Peyer's patch (tissue), 4 donors: Measurements from ENCODE around the gene MINDY4. TPM values are rescaled to one million over a fixed set of nuclear protein-coding genes. Genes with fewer than 3 reads are reported as not detected.

Source experiments
- DNase-seq, 3 donors: peaks; one replicate each; pipeline ENCODE4 v3.0.0-alpha.2; 2017 to 2019
- H3K27ac ChIP-seq, 4 donors: fragments of 200-600 bp; sonication (generic); one replicate each; pipeline ENCODE4 v1.5.1; 2016 to 2019
- H3K27me3 ChIP-seq, 2 donors: fragments of 200-600 bp; sonication (generic); one replicate each; pipeline ENCODE4 v1.5.1; 2019
- H3K36me3 ChIP-seq, 3 donors: fragments of 200-600 bp; sonication (generic); one replicate each; pipeline ENCODE4 v1.5.1; 2016 to 2019
- H3K4me1 ChIP-seq, 4 donors: fragments of 200-600 bp; sonication (generic); one replicate each; pipeline ENCODE4 v1.5.1; 2016 to 2019
- H3K4me3 ChIP-seq, 4 donors: fragments of 200-600 bp; sonication (generic); 1 replicate in 3 of 4; 2 replicates in 1 of 4; pipeline ENCODE4 v1.5.1; 2016 to 2019; ENCODE audit warnings: mild to moderate bottlenecking in 1 of 4
- H3K9me3 ChIP-seq, 4 donors: fragments of 200-600 bp; sonication (generic); one replicate each; pipeline ENCODE4 v1.5.1; 2016 to 2019; ENCODE audit warnings: mild to moderate bottlenecking in 1 of 4
- POLR2A ChIP-seq, 2 donors: fragments of 450-650 bp; IDR thresholded peaks; one replicate each; pipeline ENCODE4 v1.5.1; 2017; ENCODE audit warnings: antibody characterized with exemption in 2 of 2, mild to moderate bottlenecking in 2 of 2, moderate library complexity in 2 of 2
- total RNA-seq, 4 donors: library from RNA; depleted of rRNA; stranded (reverse); fragments of >200 nt; gene quantifications; one replicate each; pipeline ENCODE4 v1.1.0, GENCODE V29; 2016
- TF ChIP-seq, protein P1 (sequence below), 6 experiments: fragments of 450-650 bp in 4 of 6; fragments of 200-600 bp in 2 of 6; sonication (generic) in 1 of 6; IDR thresholded peaks; one replicate each; pipeline ENCODE4 v1.5.1; 2017 to 2019; ENCODE audit warnings: antibody characterized with exemption in 6 of 6, mild to moderate bottlenecking in 3 of 6, moderate library complexity in 1 of 6

The MINDY4 gene
- total RNA-seq, 4 donors from 2014 or later, result 3.9 to 19.8 (median 6.8) TPM

- Histone ChIP-seq H3K9me3 (no peaks in the 10 kb centered on the region), H3K27me3 (no peaks in the 10 kb centered on the region), H3K4me1 (peaks cover 0 to 12% (median 0%) of the 10 kb centered on the region in 4 donors), H3K4me3 (no peak overlapping the region), H3K27ac (no peak overlapping the region), H3K36me3 (no peaks in the 10 kb centered on the region)
- no peak for DNase-seq
- TF ChIP-seq, protein P1, sequence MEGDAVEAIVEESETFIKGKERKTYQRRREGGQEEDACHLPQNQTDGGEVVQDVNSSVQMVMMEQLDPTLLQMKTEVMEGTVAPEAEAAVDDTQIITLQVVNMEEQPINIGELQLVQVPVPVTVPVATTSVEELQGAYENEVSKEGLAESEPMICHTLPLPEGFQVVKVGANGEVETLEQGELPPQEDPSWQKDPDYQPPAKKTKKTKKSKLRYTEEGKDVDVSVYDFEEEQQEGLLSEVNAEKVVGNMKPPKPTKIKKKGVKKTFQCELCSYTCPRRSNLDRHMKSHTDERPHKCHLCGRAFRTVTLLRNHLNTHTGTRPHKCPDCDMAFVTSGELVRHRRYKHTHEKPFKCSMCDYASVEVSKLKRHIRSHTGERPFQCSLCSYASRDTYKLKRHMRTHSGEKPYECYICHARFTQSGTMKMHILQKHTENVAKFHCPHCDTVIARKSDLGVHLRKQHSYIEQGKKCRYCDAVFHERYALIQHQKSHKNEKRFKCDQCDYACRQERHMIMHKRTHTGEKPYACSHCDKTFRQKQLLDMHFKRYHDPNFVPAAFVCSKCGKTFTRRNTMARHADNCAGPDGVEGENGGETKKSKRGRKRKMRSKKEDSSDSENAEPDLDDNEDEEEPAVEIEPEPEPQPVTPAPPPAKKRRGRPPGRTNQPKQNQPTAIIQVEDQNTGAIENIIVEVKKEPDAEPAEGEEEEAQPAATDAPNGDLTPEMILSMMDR (IDR thresholded peaks at IDR 0.05), result no peak
- no peak for TF ChIP-seq POLR2A (IDR thresholded peaks at IDR 0.05)
Observed at GRCh38 chr7:30890226-30890625, 119.0 kb downstream of the MINDY4 start.

DNA sequence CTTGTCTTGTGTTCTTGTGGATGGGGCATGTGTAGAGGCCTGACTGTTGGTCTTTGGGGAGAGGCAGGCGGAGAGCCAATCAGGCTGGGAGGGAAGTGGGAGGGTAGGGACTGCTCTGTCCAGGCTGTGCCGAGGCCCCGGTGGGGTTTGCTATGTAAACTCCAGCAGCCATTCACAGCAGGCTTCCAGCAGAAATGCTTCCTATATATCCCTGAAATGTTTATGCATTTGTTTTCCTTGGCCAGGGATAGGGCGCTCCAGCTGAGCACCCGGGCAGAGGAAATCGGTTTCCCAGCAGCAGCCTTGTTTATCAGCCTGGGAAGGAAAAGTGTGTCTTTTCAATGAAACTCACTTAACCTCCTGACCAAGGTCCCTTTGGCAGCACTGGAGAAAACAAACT, 122.1 kb downstream of the MINDY4 start:
- H3K36me3 ChIP-seq, result no peaks in the 10 kb centered on the region
- peaks cover 0 to 25% (median 0%) of the 10 kb centered on the region in 4 donors for H3K4me1 ChIP-seq
- no peak for DNase-seq
- TF ChIP-seq, protein P1 (IDR thresholded peaks at IDR 0.05), result no peak
- TF ChIP-seq POLR2A (IDR thresholded peaks at IDR 0.05), result no peak
- H3K27me3 ChIP-seq, result no peaks in the 10 kb centered on the region
- no peak overlapping the region for H3K4me3 ChIP-seq
- no peaks in the 10 kb centered on the region for H3K9me3 ChIP-seq
- H3K27ac ChIP-seq, result no peak overlapping the region

DNA sequence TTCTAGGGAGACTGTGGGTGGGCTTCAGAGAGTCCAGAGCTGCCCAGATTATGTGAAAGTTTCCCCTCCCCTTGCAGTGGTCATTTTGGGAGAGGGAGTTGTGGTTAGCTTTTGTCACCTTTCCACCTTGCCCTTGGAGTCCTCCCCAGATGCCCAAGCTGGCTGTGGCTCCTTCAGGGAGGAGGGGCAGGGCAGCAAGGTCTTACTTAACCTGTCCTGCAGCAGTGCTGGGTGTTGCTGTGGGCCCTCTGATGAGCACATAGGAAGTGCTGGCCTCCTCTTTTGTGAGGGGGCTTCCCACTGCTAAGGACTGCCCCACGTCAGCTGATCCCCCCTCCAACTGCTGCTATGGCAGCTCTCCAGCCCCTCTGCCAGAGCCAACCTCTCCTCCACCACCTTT, 122.8 kb downstream of the MINDY4 start:
- Histone ChIP-seq H3K27me3 (no peaks in the 10 kb centered on the region), H3K9me3 (no peaks in the 10 kb centered on the region), H3K4me3 (no peak overlapping the region), H3K36me3 (no peaks in the 10 kb centered on the region), H3K4me1 (peaks cover 0 to 25% (median 0%) of the 10 kb centered on the region in 4 donors), H3K27ac (no peak overlapping the region)
- no peak for DNase-seq
- no peak for TF ChIP-seq POLR2A (IDR thresholded peaks at IDR 0.05)
- TF ChIP-seq, protein P1 (IDR thresholded peaks at IDR 0.05), result no peak

DNA sequence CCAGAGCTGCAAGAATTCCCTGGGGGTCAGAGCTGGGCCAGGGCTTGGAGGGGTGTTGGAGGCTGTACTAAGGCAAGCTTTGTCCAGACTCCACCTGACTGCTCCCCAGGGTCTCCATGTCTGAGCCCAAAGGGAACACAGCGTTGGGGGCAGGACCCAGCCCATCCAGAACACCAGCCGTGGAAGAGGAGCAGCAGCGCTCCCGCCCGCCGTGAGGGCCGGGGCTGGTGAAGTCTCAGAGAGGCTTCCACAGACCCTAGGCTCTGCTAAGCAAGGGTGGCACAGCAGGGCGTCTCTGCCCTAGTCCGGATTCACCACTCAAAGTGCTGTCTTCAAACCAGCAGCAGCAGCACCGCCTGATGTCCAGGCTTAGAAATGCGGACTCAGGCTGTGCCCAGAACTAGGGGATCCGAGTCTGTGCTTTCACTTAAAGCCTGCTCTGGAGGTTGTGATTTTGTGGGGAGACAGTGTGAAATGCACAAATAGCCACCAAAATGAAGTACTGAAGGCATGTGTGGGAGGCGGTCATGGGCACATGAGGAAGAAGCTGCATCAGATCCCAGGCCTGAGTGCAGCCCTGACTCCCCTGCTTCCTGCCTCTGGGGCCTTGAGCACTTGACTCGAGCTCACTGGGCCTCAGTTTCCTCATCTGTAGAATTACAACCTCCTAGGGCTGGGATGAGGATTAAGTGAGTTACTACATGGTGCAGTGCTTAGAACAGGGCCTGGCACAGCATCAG, 123.8 kb downstream of the MINDY4 start:
- Histone ChIP-seq H3K9me3 (no peaks in the 10 kb centered on the region), H3K36me3 (no peaks in the 10 kb centered on the region), H3K27ac (no peak overlapping the region), H3K4me1 (peaks cover 0 to 25% (median 0%) of the 10 kb centered on the region in 4 donors), H3K27me3 (no peaks in the 10 kb centered on the region), H3K4me3 (no peak overlapping the region)
- TF ChIP-seq, protein P1 (IDR thresholded peaks at IDR 0.05), result no peak
- no peak for TF ChIP-seq POLR2A (IDR thresholded peaks at IDR 0.05)
- DNase-seq, result no peak

GRCh38 chr7:30896036-30896435, 124.8 kb downstream of the MINDY4 start:
- H3K4me3 ChIP-seq, result no peak overlapping the region
- no peak for TF ChIP-seq POLR2A (IDR thresholded peaks at IDR 0.05)
- TF ChIP-seq, protein P1 (IDR thresholded peaks at IDR 0.05), result no peak
- peaks cover 0 to 25% (median 0%) of the 10 kb centered on the region in 4 donors for H3K4me1 ChIP-seq
- H3K9me3 ChIP-seq, result no peaks in the 10 kb centered on the region
- no peaks in the 10 kb centered on the region for H3K36me3 ChIP-seq
- H3K27me3 ChIP-seq, result no peaks in the 10 kb centered on the region
- no peak for DNase-seq
- H3K27ac ChIP-seq, result no peak overlapping the region
